Subcutaneous abdominal adipose tissue (tissue), 5 donors: Measurements from ENCODE around the gene GMDS.
A peak's percentile ranks its signal among the peaks of the same experiment; 100 is the strongest.

Experiments
- H3K27ac ChIP-seq: one replicate; pipeline ENCODE4 v1.7.0; 2013; ENCODE audit warnings: low read depth, mild to moderate bottlenecking, inconsistent platforms, low read length, moderate library complexity
- H3K27me3 ChIP-seq, 5 donors: one replicate each; pipeline ENCODE4 v1.7.0; 2013; ENCODE audit warnings: low read length in 5 of 5, inconsistent platforms in 1 of 5; ENCODE audit not compliant: control insufficient read depth in 5 of 5, insufficient read depth in 4 of 5
- H3K36me3 ChIP-seq, 5 donors: one replicate each; pipeline ENCODE4 v1.7.0; 2013; ENCODE audit warnings: low read length in 5 of 5; ENCODE audit not compliant: control insufficient read depth in 5 of 5, insufficient read depth in 5 of 5
- H3K4me1 ChIP-seq, 5 donors: one replicate each; pipeline ENCODE4 v1.7.0; 2013; ENCODE audit warnings: low read length in 5 of 5, mild to moderate bottlenecking in 3 of 5, moderate library complexity in 1 of 5; ENCODE audit not compliant: control insufficient read depth in 5 of 5, insufficient read depth in 5 of 5
- H3K4me3 ChIP-seq, 5 donors: one replicate each; pipeline ENCODE4 v1.7.0; 2013; ENCODE audit warnings: low read length in 5 of 5, low read depth in 1 of 5
- H3K9ac ChIP-seq, 5 donors: one replicate each; pipeline ENCODE4 v1.7.0; 2013; ENCODE audit warnings: low read length in 5 of 5, mild to moderate bottlenecking in 4 of 5, moderate library complexity in 3 of 5
- H3K9me3 ChIP-seq, 5 donors: one replicate each; pipeline ENCODE4 v1.7.0; 2013; ENCODE audit warnings: low read length in 5 of 5; ENCODE audit not compliant: control insufficient read depth in 5 of 5
- donor health status: healthy.
- donor health status: healthy.
- donor health status: healthy.
- donor health status: healthy.
- donor health status: healthy.

GMDS gene

GRCh38 chr6:1737463-1738311 is 507.7 kb downstream of the GMDS start:
- Histone ChIP-seq H3K4me1 (no peaks in the 10 kb centered on the region), H3K36me3 (no peaks in the 10 kb centered on the region), H3K9ac (no peak overlapping the region), H3K27ac (no peak overlapping the region), H3K4me3 (no peak overlapping the region), H3K9me3 (no peaks in the 10 kb centered on the region), H3K27me3 (no peaks in the 10 kb centered on the region)

- Histone ChIP-seq H3K9ac (no peak overlapping the region), H3K9me3 (no peaks in the 10 kb centered on the region), H3K27ac (no peak overlapping the region), H3K4me1 (no peaks in the 10 kb centered on the region), H3K27me3 (no peaks in the 10 kb centered on the region), H3K36me3 (no peaks in the 10 kb centered on the region), H3K4me3 (no peak overlapping the region)
These were observed 508.9 kb downstream of the GMDS start for GRCh38 chr6:1736346-1737105.

DNA sequence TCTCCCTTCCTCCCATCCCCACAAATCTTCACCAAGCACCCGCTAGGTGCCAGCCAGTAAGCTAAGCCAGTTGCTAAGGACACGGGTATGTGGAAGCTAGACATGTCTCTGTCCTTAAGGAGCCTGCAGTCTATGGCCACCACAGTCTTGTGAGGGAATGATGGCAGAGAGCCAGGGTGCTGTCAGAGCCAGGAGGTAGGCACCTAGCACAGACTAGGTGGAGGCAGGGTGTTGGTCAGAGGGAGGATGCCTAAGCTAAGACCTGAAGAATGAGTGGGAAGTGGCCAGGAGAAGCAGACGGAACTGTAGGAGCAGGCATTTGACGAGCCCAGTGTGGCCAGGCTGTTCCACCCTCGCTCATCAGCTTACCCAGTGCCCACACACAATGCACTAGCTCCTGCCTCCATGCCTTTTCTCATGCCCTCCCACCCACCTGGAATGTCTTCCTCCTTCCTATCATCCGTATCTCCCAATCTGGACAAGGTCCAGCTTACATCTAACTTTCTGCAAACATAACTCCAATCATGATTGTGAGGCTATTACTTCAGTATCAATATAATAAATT is 510.1 kb downstream of the GMDS start:
- Histone ChIP-seq H3K9ac (no peak overlapping the region), H3K9me3 (peaks cover 0 to 7% (median 4%) of the 10 kb centered on the region in 5 donors), H3K36me3 (no peaks in the 10 kb centered on the region), H3K4me1 (no peaks in the 10 kb centered on the region), H3K27me3 (no peaks in the 10 kb centered on the region), H3K4me3 (no peak overlapping the region), H3K27ac (no peak overlapping the region)

DNA sequence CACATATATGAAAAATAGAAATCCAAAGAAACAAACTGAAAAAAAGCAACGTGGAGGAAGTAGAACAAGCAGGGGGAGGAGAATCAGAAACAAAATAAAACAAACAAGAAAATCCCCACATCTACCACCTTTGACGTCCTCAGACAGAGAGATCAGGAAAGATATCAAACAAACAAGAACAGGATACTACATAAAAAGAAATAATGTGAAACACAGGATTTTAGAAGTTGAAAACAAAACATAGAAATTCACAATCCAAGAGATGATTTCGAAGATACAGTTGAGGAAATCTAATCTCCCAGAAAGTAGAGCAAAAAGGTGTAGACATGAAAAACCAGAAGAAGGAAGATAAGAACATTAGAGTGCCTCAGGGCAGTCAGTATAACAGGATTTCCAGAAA is 514.5 kb downstream of the GMDS start:
- Histone ChIP-seq H3K4me3 (no peak overlapping the region), H3K27me3 (no peaks in the 10 kb centered on the region), H3K9me3 (peaks cover 0 to 7% (median 4%) of the 10 kb centered on the region in 5 donors), H3K27ac (no peak overlapping the region), H3K4me1 (peaks cover 0 to 6% (median 0%) of the 10 kb centered on the region in 5 donors), H3K9ac (no peak overlapping the region), H3K36me3 (peaks cover 0 to 1% (median 0%) of the 10 kb centered on the region in 5 donors)

DNA sequence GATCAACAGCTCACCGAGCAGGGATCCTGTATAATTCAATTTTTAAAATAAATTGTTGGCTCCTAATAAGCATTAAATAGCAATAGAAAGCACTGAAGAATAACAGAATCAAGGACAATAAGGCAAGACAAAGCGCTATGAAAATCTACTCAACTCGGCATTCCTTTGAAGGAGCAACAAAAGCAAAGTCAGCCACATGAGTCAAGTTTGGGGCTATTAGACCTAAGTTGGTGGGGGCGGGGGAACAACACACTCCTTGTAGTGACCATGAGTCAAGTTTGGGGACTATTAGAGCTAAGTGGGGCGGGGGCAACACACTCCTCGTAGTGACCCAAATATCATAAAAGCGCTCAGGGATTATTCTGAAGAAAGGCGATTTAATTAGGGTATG is 515.7 kb downstream of the GMDS start:
- Histone ChIP-seq H3K9ac (no peak overlapping the region), H3K4me1 (peaks cover 0 to 6% (median 0%) of the 10 kb centered on the region in 5 donors), H3K27me3 (no peaks in the 10 kb centered on the region), H3K4me3 (no peak overlapping the region), H3K36me3 (peaks cover 0 to 3% (median 0%) of the 10 kb centered on the region in 5 donors), H3K9me3 (peaks cover 0 to 7% (median 4%) of the 10 kb centered on the region in 5 donors), H3K27ac (no peak overlapping the region)

DNA sequence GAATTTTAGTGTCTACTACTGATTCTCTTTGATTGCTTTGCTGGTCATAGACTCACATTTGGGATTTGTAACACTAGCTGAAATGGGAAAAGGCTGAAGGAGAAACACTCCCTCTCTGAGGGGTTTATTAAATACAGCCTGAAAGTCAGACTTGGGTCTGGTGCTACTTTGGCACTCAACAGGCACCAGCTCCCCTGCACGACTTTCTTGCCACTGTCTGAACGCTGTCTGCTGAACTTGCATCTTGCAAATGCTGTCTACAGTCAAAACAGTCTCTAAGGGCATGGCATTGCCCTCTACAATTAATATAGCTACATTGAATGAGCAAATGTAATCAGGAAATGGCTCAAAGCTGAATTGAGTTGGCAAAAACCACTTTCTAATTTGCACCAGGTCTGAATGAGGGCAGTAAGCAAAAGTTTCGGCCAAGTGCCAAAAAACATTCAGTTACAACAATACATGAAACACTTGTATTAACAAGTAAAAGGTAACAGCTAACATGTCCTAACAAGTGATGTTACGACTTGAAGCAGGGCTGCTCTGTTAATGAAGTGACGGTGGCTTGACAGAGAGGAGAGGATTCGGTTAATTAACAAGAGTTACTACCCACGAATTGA is 516.2 kb downstream of the GMDS start:
- Histone ChIP-seq H3K36me3 (peaks cover 0 to 3% (median 0%) of the 10 kb centered on the region in 5 donors), H3K9ac (no peak overlapping the region), H3K9me3 (peaks cover 0 to 7% (median 4%) of the 10 kb centered on the region in 5 donors), H3K27me3 (no peaks in the 10 kb centered on the region), H3K4me1 (peaks cover 0 to 9% (median 0%) of the 10 kb centered on the region in 5 donors), H3K27ac (no peak overlapping the region), H3K4me3 (no peak overlapping the region)

- H3K4me1 ChIP-seq = peaks cover 0 to 16% (median 0%) of the 10 kb centered on the region in 5 donors
- H3K27me3 ChIP-seq = no peaks in the 10 kb centered on the region
- no peak overlapping the region for H3K27ac ChIP-seq
- H3K9me3 ChIP-seq = peaks cover 0 to 6% (median 4%) of the 10 kb centered on the region in 5 donors
- H3K9ac ChIP-seq = no peak overlapping the region
- peaks cover 0 to 3% (median 0%) of the 10 kb centered on the region in 5 donors for H3K36me3 ChIP-seq
- no peak overlapping the region for H3K4me3 ChIP-seq
These were observed 519.0 kb downstream of the GMDS start for GRCh38 chr6:1726341-1726768.

DNA sequence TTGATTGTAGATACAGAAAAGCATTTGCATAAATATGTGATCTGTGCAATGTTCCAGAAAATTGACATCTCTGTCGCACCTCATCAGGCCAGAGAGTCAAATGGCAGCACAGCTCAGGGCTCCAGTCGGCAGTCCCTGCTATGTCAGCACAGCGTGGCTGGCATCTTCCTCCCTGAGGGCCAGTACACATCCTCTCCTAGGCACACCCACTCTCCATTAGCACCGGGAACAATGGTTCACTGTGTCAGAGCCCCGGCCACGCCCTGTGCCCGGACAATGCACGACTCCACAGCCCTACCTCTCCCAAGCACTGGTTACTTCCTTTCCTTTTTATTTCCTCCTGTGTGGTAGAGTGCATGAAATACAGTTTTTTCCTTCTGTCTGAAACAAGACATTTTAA is 520.8 kb downstream of the GMDS start:
- no peaks in the 10 kb centered on the region for H3K9me3 ChIP-seq
- no peak overlapping the region for H3K27ac ChIP-seq
- peaks cover 0 to 3% (median 0%) of the 10 kb centered on the region in 5 donors for H3K36me3 ChIP-seq
- H3K9ac ChIP-seq = no peak overlapping the region
- H3K27me3 ChIP-seq = no peaks in the 10 kb centered on the region
- peak overlapping the region in 1 of 5 donors; percentile 23 for H3K4me3 ChIP-seq
- peaks cover 0 to 28% (median 0%) of the 10 kb centered on the region in 5 donors for H3K4me1 ChIP-seq

DNA sequence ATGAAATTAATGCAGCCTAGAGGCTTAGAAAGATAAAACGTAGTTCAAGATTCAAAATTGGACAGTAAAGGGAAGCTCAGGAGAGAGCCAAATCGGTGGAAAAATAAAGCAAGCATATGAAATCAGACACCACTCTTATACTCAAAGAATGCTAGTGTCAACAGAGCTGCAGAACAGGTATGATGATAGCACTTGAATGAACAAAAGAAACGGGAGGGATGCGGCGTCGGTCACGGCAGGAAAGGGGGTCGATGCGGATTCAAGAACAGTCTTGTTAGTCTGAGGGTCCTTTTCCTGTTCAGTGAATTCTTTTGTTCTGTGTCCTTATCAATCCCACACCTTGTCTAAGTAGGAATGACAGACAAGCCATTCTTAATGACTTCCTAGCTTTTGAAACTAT is 521.3 kb downstream of the GMDS start:
- Histone ChIP-seq H3K4me1 (peaks cover 0 to 26% (median 0%) of the 10 kb centered on the region in 5 donors), H3K4me3 (no peak overlapping the region), H3K27ac (no peak overlapping the region), H3K9me3 (no peaks in the 10 kb centered on the region), H3K27me3 (no peaks in the 10 kb centered on the region), H3K9ac (no peak overlapping the region), H3K36me3 (peaks cover 0 to 3% (median 0%) of the 10 kb centered on the region in 5 donors)
